Measurements from ENCODE around the gene TALDO1. TPM values are rescaled to one million over a fixed set of nuclear protein-coding genes. Genes with fewer than 3 reads are reported as not detected.

TALDO1 gene
- total RNA-seq, 4 donors from 2014 or later: 237 to 459 (median 293) TPM

DNA sequence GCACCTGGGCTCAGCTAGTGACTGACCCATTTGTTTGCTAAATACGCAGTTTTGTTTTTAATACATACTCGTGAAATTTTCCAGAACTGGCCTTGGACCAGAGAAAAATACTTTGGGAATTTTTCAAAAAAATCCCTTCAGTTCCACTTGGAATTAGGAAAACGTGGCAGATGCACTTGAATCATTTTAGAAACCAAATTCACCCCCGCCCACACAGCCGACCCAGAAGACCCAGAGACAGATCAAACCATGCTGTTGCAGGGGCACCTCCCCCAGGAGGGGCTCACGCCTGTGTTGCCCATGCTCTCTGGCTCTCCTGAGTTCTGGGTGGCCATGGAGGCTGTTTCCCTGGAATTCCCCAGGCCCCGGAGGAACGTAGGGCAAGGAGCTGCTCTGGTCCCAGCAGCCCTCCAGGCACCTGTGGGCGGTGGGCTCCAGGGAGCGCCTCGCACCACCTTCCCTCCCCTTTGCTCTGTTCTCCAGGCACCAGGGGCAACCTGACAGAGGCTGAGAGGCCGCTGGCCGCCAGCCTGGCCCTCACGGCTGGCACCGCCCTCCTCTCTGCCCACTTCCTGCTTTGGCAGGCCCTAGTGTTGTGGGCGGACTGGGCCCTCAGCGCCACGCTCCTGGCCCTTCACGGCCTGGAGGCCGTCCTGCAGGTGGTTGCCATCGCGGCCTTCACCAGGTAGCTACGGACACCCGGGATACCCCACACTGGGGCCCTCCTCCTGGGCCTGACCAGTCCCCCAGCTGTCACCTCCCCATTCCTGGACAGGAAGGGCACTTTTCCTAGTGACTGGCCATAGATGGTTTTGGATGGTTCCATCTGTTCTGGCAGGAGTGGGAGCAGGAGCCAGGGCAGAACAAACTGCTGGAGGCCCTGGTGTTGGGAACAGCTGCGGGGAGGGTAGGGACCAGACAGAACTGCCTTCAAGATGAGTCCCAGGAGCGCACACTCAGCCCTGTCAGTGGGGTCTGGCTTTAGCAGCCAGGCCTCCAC, 44.5 kb upstream of the TALDO1 start:
- TF ChIP-seq, protein P1, sequence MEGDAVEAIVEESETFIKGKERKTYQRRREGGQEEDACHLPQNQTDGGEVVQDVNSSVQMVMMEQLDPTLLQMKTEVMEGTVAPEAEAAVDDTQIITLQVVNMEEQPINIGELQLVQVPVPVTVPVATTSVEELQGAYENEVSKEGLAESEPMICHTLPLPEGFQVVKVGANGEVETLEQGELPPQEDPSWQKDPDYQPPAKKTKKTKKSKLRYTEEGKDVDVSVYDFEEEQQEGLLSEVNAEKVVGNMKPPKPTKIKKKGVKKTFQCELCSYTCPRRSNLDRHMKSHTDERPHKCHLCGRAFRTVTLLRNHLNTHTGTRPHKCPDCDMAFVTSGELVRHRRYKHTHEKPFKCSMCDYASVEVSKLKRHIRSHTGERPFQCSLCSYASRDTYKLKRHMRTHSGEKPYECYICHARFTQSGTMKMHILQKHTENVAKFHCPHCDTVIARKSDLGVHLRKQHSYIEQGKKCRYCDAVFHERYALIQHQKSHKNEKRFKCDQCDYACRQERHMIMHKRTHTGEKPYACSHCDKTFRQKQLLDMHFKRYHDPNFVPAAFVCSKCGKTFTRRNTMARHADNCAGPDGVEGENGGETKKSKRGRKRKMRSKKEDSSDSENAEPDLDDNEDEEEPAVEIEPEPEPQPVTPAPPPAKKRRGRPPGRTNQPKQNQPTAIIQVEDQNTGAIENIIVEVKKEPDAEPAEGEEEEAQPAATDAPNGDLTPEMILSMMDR (IDR thresholded peaks at IDR 0.05; ENCODE audit: low read depth): no peak

- TF ChIP-seq, protein P1 (IDR thresholded peaks at IDR 0.05; ENCODE audit: low read depth): no peak
Observed at GRCh38 chr11:703506-703905, 43.8 kb upstream of the TALDO1 start.

- TF ChIP-seq, protein P1 (IDR thresholded peaks at IDR 0.05; ENCODE audit: low read depth): no peak
Observed at GRCh38 chr11:704228-704674, 43.0 kb upstream of the TALDO1 start.

GRCh38 chr11:704781-705645, 42.3 kb upstream of the TALDO1 start:
- TF ChIP-seq, protein P1 (IDR thresholded peaks at IDR 0.05; ENCODE audit: low read depth): no peak

DNA sequence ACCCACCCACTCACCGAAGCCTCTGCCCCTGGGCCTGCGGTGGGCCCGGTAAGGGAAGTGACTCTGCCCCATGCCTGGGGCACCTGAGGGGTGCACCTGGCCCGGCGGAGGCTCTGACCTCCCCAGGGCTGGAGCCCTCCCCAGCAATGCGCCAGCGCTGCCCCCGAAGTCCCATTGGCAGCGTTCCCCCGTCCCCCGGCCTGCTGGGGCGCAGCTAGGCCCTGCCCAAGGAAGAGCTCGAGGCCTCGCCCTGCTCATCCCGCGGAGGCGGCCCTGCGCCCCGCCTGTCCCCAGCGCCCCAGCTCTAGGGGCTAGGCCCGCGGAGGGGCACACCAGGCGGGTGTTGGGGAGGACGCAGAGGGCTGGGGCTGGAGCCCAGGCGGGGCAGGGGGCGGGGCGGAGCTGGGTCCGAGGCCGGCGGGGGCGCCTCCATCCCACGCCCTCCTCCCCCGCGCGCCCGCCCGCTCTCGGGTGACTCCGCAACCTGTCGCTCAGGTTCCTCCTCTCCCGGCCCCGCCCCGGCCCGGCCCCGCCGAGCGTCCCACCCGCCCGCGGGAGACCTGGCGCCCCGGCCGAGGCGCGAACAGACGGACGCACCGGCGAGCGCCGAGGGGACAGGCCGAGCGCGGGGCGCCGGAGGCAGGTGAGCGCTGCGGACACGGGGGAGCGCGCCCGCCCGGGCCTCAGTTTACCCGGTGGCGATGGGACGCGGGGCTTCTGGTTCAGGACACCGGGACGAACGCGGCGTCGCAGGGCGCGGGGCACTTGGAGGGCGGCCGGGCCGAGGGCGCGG, 41.4 kb upstream of the TALDO1 start, which contains the start of gene EPS8L2:
TSS of gene EPS8L2 (plus strand) at position 586 of the 793 bp plus-strand sequence. CDS start 3,177 bp downstream, outside the sequence.
- TF ChIP-seq, protein P1 (IDR thresholded peaks at IDR 0.05; ENCODE audit: low read depth): no peak

DNA sequence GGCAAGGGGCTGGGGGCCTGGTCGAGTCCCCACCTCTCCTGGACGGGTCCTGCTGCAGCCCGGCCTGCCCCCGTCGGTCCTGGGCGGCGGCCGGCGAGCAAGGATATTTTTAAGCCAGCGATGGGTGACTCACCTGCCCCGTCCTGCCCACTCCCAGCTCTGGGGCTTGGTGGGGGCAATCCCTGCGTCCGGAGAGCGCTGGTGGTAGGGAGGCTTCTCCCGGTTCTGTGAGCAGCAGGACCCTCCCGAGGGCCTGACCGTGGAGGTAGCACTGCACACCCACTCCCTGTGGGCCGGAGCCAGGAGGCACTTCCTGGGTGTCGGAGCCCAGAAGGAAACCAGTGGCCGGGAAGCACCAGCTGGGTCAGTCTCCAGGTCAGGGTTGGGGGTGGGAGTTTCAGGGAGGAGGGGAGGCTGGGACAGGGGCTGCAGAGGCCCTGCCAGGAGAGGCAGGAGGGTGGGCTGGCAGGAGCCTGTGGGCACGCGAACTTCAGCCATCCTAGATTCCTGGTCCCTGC, 40.8 kb upstream of the TALDO1 start:
- TF ChIP-seq, protein P1 (IDR thresholded peaks at IDR 0.05; ENCODE audit: low read depth): no peak
